ENCODE measurements around the gene SYNDIG1.

Gene SYNDIG1

GRCh38 chr20:24492031-24492607 lies 22.7 kb downstream of the SYNDIG1 start:
- H3K9me3 ChIP-seq (ENCODE audit: control insufficient read depth, insufficient read depth, low read length), result no peaks in the 10 kb centered on the region
- H3K27ac ChIP-seq (ENCODE audit: low read length), result no peak overlapping the region
- no CpG with 5 or more reads among the region's 16 CpGs for WGBS (ENCODE audit: insufficient coverage, insufficient read length)
- H3K4me1 ChIP-seq (ENCODE audit: control insufficient read depth, insufficient read depth, low read length), result peaks cover 8% of the 10 kb centered on the region
- no peak overlapping the region for H3K4me3 ChIP-seq (ENCODE audit: low read length)
- H3K27me3 ChIP-seq (ENCODE audit: control insufficient read depth, insufficient read depth, low read length), result no peaks in the 10 kb centered on the region
- DNase-seq (ENCODE audit: low read depth, low spot score), result no peak
- peaks cover 2% of the 10 kb centered on the region; the same call in 1 of the 2 replicates for H3K36me3 ChIP-seq (ENCODE audit: control insufficient read depth, insufficient read depth, low read length)

- Histone ChIP-seq H3K9me3 (ENCODE audit: control insufficient read depth, insufficient read depth, low read length) (no peaks in the 10 kb centered on the region), H3K4me3 (ENCODE audit: low read length) (no peak overlapping the region), H3K27me3 (ENCODE audit: control insufficient read depth, insufficient read depth, low read length) (no peaks in the 10 kb centered on the region), H3K4me1 (ENCODE audit: control insufficient read depth, insufficient read depth, low read length) (peaks cover 8% of the 10 kb centered on the region), H3K27ac (ENCODE audit: low read length) (no peak overlapping the region), H3K36me3 (ENCODE audit: control insufficient read depth, insufficient read depth, low read length) (peaks cover 2% of the 10 kb centered on the region; the same call in 1 of the 2 replicates)
- DNase-seq (ENCODE audit: low read depth, low spot score), result no peak
- WGBS (ENCODE audit: insufficient coverage, insufficient read length), result no CpG with 5 or more reads among the region's 2 CpGs
These were observed 23.3 kb downstream of the SYNDIG1 start for GRCh38 chr20:24492698-24493097.

- Histone ChIP-seq H3K27ac (ENCODE audit: low read length) (no peak overlapping the region), H3K27me3 (ENCODE audit: control insufficient read depth, insufficient read depth, low read length) (no peaks in the 10 kb centered on the region), H3K4me3 (ENCODE audit: low read length) (no peak overlapping the region), H3K4me1 (ENCODE audit: control insufficient read depth, insufficient read depth, low read length) (peaks cover 8% of the 10 kb centered on the region), H3K9me3 (ENCODE audit: control insufficient read depth, insufficient read depth, low read length) (no peaks in the 10 kb centered on the region), H3K36me3 (ENCODE audit: control insufficient read depth, insufficient read depth, low read length) (peaks cover 2% of the 10 kb centered on the region; the same call in 1 of the 2 replicates)
- DNase-seq (ENCODE audit: low read depth, low spot score), result no peak
- WGBS (ENCODE audit: insufficient coverage, insufficient read length), result no CpG with 5 or more reads among the region's 4 CpGs
These were observed 23.8 kb downstream of the SYNDIG1 start for GRCh38 chr20:24493181-24493580.

- no peaks in the 10 kb centered on the region for H3K27me3 ChIP-seq (ENCODE audit: control insufficient read depth, insufficient read depth, low read length)
- no peak overlapping the region for H3K4me3 ChIP-seq (ENCODE audit: low read length)
- peaks cover 2% of the 10 kb centered on the region; the same call in 1 of the 2 replicates for H3K36me3 ChIP-seq (ENCODE audit: control insufficient read depth, insufficient read depth, low read length)
- WGBS (ENCODE audit: insufficient coverage, insufficient read length), result no CpG with 5 or more reads among the region's 23 CpGs
- DNase-seq (ENCODE audit: low read depth, low spot score), result no peak
- peaks cover 8% of the 10 kb centered on the region for H3K4me1 ChIP-seq (ENCODE audit: control insufficient read depth, insufficient read depth, low read length)
- no peak overlapping the region for H3K27ac ChIP-seq (ENCODE audit: low read length)
- H3K9me3 ChIP-seq (ENCODE audit: control insufficient read depth, insufficient read depth, low read length), result no peaks in the 10 kb centered on the region
These were observed 24.4 kb downstream of the SYNDIG1 start for GRCh38 chr20:24493661-24494459.

DNA sequence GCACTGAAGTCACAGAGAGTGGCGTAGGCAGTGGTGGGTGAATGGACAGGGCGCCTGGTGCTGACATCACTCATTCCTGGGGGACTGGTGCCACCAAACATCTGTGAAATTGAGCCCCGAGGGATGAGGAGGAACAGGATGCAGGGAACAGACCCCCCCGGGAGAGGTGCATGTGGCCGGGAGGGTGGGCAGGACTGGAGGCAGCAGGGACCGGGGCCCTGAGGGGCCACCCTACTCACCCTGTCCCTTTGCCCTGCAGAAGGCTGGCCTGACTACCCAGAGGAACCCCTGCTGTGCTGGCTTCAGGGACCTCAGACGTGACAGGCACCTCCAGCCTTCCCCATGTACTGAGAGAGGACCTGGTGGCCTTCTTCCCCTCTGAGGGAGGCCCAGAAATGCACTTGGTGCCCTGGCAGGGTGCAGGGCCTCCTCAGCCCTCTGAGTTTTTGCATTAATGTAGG lies 25.1 kb downstream of the SYNDIG1 start:
- no peaks in the 10 kb centered on the region for H3K27me3 ChIP-seq (ENCODE audit: control insufficient read depth, insufficient read depth, low read length)
- H3K4me1 ChIP-seq (ENCODE audit: control insufficient read depth, insufficient read depth, low read length), result peaks cover 8% of the 10 kb centered on the region
- no CpG with 5 or more reads among the region's 7 CpGs for WGBS (ENCODE audit: insufficient coverage, insufficient read length)

DNA sequence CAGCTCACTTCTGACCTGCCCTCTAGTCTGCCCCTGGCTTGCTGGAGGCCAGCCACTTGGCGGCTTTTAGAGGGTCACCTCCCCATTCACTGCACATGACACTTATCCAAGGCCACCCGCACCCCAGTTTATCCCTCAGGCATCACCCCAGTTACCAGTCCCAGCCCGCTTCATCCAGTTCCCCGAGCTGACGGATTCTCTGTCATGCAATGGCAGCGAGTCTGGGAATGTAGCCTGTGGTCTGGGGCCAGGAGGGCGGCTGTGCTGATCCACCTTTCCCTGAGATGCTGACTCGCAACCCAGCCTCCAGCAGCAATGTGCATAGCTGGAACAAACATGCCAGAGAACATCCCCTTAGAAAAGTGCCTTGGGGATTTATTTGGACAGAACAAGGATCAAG lies 25.8 kb downstream of the SYNDIG1 start:
- Histone ChIP-seq H3K9me3 (ENCODE audit: control insufficient read depth, insufficient read depth, low read length) (no peaks in the 10 kb centered on the region), H3K4me3 (ENCODE audit: low read length) (no peak overlapping the region), H3K36me3 (ENCODE audit: control insufficient read depth, insufficient read depth, low read length) (no peaks in the 10 kb centered on the region), H3K27ac (ENCODE audit: low read length) (no peak overlapping the region), H3K27me3 (ENCODE audit: control insufficient read depth, insufficient read depth, low read length) (no peaks in the 10 kb centered on the region), H3K4me1 (ENCODE audit: control insufficient read depth, insufficient read depth, low read length) (peaks cover 8% of the 10 kb centered on the region)
- no peak for DNase-seq (ENCODE audit: low read depth, low spot score)
- no CpG with 5 or more reads among the region's 8 CpGs for whole genome bisulfite sequencing (ENCODE audit: insufficient coverage, insufficient read length)

More for the DNA sequence above, 25.1 kb downstream of the SYNDIG1 start:
- Histone ChIP-seq H3K4me3 (ENCODE audit: low read length) (no peak overlapping the region), H3K36me3 (ENCODE audit: control insufficient read depth, insufficient read depth, low read length) (no peaks in the 10 kb centered on the region), H3K9me3 (ENCODE audit: control insufficient read depth, insufficient read depth, low read length) (no peaks in the 10 kb centered on the region), H3K27ac (ENCODE audit: low read length) (no peak overlapping the region)
- no peak for DNase-seq (ENCODE audit: low read depth, low spot score)

DNA sequence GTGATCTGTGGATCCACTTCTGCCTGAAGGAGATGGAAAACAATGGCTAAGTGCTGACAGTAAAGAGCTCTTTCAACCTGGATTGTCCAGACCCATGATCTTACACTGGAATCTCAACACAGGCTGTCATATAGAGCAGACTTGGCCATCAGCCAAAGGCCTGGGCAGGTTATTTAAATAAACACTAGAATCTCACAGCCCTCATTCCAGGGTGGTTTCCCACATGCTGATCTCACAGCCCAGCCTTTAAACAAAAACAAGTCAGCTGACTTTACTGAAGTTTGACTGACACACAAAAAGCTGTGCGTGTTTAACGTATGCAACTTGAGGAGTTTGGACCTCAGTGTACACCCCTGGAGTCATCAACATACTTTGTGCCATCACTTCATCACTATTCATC lies 28.4 kb downstream of the SYNDIG1 start:
- DNase-seq (ENCODE audit: low read depth, low spot score), result no peak
- H3K9me3 ChIP-seq (ENCODE audit: control insufficient read depth, insufficient read depth, low read length), result no peaks in the 10 kb centered on the region
- no peak overlapping the region for H3K27ac ChIP-seq (ENCODE audit: low read length)
- WGBS (ENCODE audit: insufficient coverage, insufficient read length), result no CpG with 5 or more reads among the region's 2 CpGs
- no peaks in the 10 kb centered on the region for H3K27me3 ChIP-seq (ENCODE audit: control insufficient read depth, insufficient read depth, low read length)
- H3K36me3 ChIP-seq (ENCODE audit: control insufficient read depth, insufficient read depth, low read length), result no peaks in the 10 kb centered on the region
- peaks cover 5% of the 10 kb centered on the region for H3K4me1 ChIP-seq (ENCODE audit: control insufficient read depth, insufficient read depth, low read length)
- H3K4me3 ChIP-seq (ENCODE audit: low read length), result no peak overlapping the region

- H3K27ac ChIP-seq (ENCODE audit: low read length), result no peak overlapping the region
- H3K4me3 ChIP-seq (ENCODE audit: low read length), result no peak overlapping the region
- no peaks in the 10 kb centered on the region for H3K36me3 ChIP-seq (ENCODE audit: control insufficient read depth, insufficient read depth, low read length)
- no peak for DNase-seq (ENCODE audit: low read depth, low spot score)
- no peaks in the 10 kb centered on the region for H3K9me3 ChIP-seq (ENCODE audit: control insufficient read depth, insufficient read depth, low read length)
- H3K4me1 ChIP-seq (ENCODE audit: control insufficient read depth, insufficient read depth, low read length), result 0 out of 2 replicates have a peak, but pooled peaks cover 3% of the 10 kb centered on the region
- no CpG with 5 or more reads among the region's 5 CpGs for WGBS (ENCODE audit: insufficient coverage, insufficient read length)
- H3K27me3 ChIP-seq (ENCODE audit: control insufficient read depth, insufficient read depth, low read length), result no peaks in the 10 kb centered on the region
These were observed 29.2 kb downstream of the SYNDIG1 start for GRCh38 chr20:24498641-24499040.

DNA sequence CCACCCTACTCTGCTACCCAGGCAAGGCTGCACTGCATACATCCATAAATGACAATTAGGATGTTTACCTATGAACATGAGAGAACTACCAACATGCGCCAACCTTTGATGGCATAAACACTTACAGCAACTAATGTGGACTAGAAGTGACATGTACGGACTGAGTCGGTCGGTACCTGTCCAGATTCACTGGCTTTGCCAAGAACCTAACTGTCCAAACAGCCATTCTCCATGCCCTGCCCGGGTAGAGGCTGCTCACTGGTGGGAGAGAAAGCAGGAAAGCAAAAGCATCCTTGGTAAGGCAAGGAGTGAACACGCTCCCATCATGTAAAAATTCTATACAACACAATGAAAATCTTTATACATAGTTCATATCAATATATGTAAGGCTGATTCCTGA lies 30.0 kb downstream of the SYNDIG1 start:
- H3K27me3 ChIP-seq (ENCODE audit: control insufficient read depth, insufficient read depth, low read length), result no peaks in the 10 kb centered on the region
- no peak overlapping the region for H3K4me3 ChIP-seq (ENCODE audit: low read length)
- H3K36me3 ChIP-seq (ENCODE audit: control insufficient read depth, insufficient read depth, low read length), result no peaks in the 10 kb centered on the region
- no peak for DNase-seq (ENCODE audit: low read depth, low spot score)
- H3K9me3 ChIP-seq (ENCODE audit: control insufficient read depth, insufficient read depth, low read length), result no peaks in the 10 kb centered on the region
- WGBS (ENCODE audit: insufficient coverage, insufficient read length), result no CpG with 5 or more reads among the region's 6 CpGs
- no peaks in the 10 kb centered on the region for H3K4me1 ChIP-seq (ENCODE audit: control insufficient read depth, insufficient read depth, low read length)
- no peak overlapping the region for H3K27ac ChIP-seq (ENCODE audit: low read length)

DNA sequence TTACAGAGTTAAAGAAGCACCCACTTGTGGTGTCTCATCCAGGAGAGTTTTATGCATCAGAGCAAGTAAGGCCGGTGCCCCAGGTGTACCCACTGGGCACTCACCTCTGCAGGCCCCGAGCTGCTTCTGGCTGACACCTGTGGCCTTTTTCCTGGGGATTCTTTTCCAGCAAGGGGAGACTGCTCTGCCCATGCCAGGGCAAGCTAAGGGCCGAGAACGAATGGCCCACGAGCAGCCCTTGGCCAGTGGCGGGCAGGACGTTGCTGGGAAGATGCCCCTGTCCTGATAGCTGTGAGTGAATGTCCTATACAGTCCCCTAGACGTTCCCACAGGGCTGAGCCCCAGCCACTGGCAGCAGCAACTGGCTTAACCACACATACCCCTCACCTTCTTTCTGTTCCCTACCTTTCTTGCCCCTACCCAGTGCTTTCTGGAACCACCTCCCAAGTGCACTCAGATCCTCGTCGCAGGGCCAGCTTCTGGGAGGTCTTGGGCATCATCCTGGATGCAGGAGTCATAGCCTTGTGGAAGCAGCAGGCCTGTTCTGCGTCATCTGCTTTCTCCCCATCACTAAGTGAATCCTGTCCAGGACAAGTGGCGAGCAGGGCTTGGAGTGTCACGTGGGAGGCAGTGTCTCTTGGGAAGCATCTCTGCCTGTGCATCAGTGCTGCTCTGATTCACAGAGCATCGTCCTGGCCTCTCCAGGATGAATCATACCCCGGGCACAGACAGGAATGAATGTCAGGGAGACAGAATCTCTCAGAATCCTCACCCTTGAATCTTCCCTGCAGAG lies 32.5 kb downstream of the SYNDIG1 start:
- H3K27ac ChIP-seq (ENCODE audit: low read length), result no peak overlapping the region
- DNase-seq (ENCODE audit: low read depth, low spot score), result no peak
- WGBS (ENCODE audit: insufficient coverage, insufficient read length), result no CpG with 5 or more reads among the region's 15 CpGs
- no peaks in the 10 kb centered on the region for H3K27me3 ChIP-seq (ENCODE audit: control insufficient read depth, insufficient read depth, low read length)
- no peaks in the 10 kb centered on the region for H3K4me1 ChIP-seq (ENCODE audit: control insufficient read depth, insufficient read depth, low read length)
- no peaks in the 10 kb centered on the region for H3K9me3 ChIP-seq (ENCODE audit: control insufficient read depth, insufficient read depth, low read length)
- no peaks in the 10 kb centered on the region for H3K36me3 ChIP-seq (ENCODE audit: control insufficient read depth, insufficient read depth, low read length)
- H3K4me3 ChIP-seq (ENCODE audit: low read length), result no peak overlapping the region

Measured in iPS DF 6.9 (cell line).